ENCODE measurements around the gene INPP4B. TPM values are rescaled to one million over a fixed set of nuclear protein-coding genes. Genes with fewer than 3 reads are reported as not detected.

INPP4B gene
- total RNA-seq, 2 experiments from 2014 or later = 55.7 to 60.5 TPM

GRCh38 chr4:142287371-142287770 is 558.7 kb downstream of the INPP4B start:
- no peak for DNase-seq
- CTCF ChIA-PET = no interaction called here
- Mint-ChIP-seq H3K9me3 (peaks cover 12% of the 10 kb centered on the region), H3K4me1 (ENCODE audit: low read depth) (peaks cover 37% of the 10 kb centered on the region), H3K36me3 (ENCODE audit: low read depth) (peaks cover 22% of the 10 kb centered on the region), H3K27me3 (ENCODE audit: low read depth) (no peaks in the 10 kb centered on the region), H3K4me3 (no peak overlapping the region), H3K27ac (no peak overlapping the region)
- intact Hi-C loops (cut with micrococcal nuclease) = loop anchor here (10.0 kb wide), 1 partner anchor 897 kb away; the partner anchor contains the start of gene USP38

- Mint-ChIP-seq H3K27me3 (ENCODE audit: low read depth) (no peaks in the 10 kb centered on the region), H3K4me3 (no peak overlapping the region), H3K27ac (no peak overlapping the region), H3K4me1 (ENCODE audit: low read depth) (peaks cover 34% of the 10 kb centered on the region), H3K9me3 (peaks cover 8% of the 10 kb centered on the region), H3K36me3 (ENCODE audit: low read depth) (peaks cover 10% of the 10 kb centered on the region)
- no peak for DNase-seq
- intact Hi-C loops (cut with micrococcal nuclease) = loop anchor here (10.0 kb wide), 1 partner anchor 900 kb away; the partner anchor contains the start of gene USP38
- CTCF ChIA-PET = interaction anchor here (0.8 to 3.6 kb wide), 4 partner anchors 9 to 120 kb away, joined by 3 to 14 read pairs (median 6); no protein-coding TSS in a partner anchor
Measured at GRCh38 chr4:142285222-142285583, 560.9 kb downstream of the INPP4B start.

GRCh38 chr4:142284402-142285221 is 561.5 kb downstream of the INPP4B start:
- CTCF ChIA-PET = interaction anchor here (0.8 to 3.6 kb wide), 7 partner anchors 9 to 435 kb away, joined by 3 to 16 read pairs (median 6); no protein-coding TSS in a partner anchor
- no peak for DNase-seq

GRCh38 chr4:142282870-142283431 is 563.1 kb downstream of the INPP4B start:
- intact Hi-C loops (cut with micrococcal nuclease) = loop anchor here (1.0 to 10.0 kb wide), 9 partner anchors 72 to 902 kb away; partner anchors contain the start of gene USP38
- Mint-ChIP-seq H3K27ac (no peak overlapping the region), H3K36me3 (ENCODE audit: low read depth) (peaks cover 4% of the 10 kb centered on the region), H3K9me3 (no peaks in the 10 kb centered on the region), H3K27me3 (ENCODE audit: low read depth) (no peaks in the 10 kb centered on the region), H3K4me1 (ENCODE audit: low read depth) (peaks cover 29% of the 10 kb centered on the region), H3K4me3 (no peak overlapping the region)
- CTCF ChIA-PET = interaction anchor here (0.5 to 3.6 kb wide), 20 partner anchors 8 to 511 kb away, joined by 3 to 16 read pairs (median 4); no protein-coding TSS in a partner anchor
- peak; percentile 60 for DNase-seq

More at GRCh38 chr4:142284402-142285221, 561.5 kb downstream of the INPP4B start:
- H3K36me3 Mint-ChIP-seq (ENCODE audit: low read depth) = peaks cover 7% of the 10 kb centered on the region
- no peak overlapping the region for H3K4me3 Mint-ChIP-seq
- intact Hi-C loops (cut with micrococcal nuclease) = loop anchor here (1.0 to 10.0 kb wide), 4 partner anchors 157 to 900 kb away; partner anchors contain the start of gene USP38
- peaks cover 31% of the 10 kb centered on the region for H3K4me1 Mint-ChIP-seq (ENCODE audit: low read depth)
- H3K27ac Mint-ChIP-seq = no peak overlapping the region
- H3K27me3 Mint-ChIP-seq (ENCODE audit: low read depth) = no peaks in the 10 kb centered on the region
- H3K9me3 Mint-ChIP-seq = peaks cover 4% of the 10 kb centered on the region

DNA sequence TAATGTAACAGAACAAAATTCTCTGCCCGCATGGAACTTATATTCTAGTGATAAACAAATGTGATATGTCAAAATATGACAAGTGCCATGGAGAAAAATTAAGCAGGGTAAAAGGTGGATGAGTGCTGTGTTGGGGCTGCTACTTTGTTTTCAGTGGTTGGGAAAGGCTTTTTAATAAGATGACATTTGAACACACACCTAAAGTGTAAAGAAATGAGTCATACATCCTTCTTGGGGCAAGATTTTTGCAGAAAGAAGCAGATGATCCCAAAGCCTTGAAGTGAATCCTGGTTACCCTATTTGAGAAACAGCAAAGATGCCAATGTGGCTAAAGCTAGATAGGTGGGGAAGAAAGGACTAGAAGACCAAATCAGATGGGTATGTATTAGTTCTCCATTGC is 564.1 kb downstream of the INPP4B start:
- no peak for DNase-seq
- intact Hi-C loops (cut with micrococcal nuclease) = loop anchor here (2.0 to 10.0 kb wide), 4 partner anchors 125 to 903 kb away; partner anchors contain the start of gene USP38
- H3K36me3 Mint-ChIP-seq (ENCODE audit: low read depth) = peaks cover 8% of the 10 kb centered on the region
- H3K4me1 Mint-ChIP-seq (ENCODE audit: low read depth) = peaks cover 33% of the 10 kb centered on the region
- CTCF ChIA-PET = interaction anchor here (0.9 to 3.6 kb wide), 10 partner anchors 9 to 437 kb away, joined by 3 to 16 read pairs (median 6); no protein-coding TSS in a partner anchor
- no peaks in the 10 kb centered on the region for H3K27me3 Mint-ChIP-seq (ENCODE audit: low read depth)
- H3K4me3 Mint-ChIP-seq = no peak overlapping the region
- H3K27ac Mint-ChIP-seq = peak overlapping the region; percentile 10
- H3K9me3 Mint-ChIP-seq = no peaks in the 10 kb centered on the region

GRCh38 chr4:142278663-142279062 is 567.4 kb downstream of the INPP4B start:
- no peak overlapping the region for H3K27ac Mint-ChIP-seq
- peaks cover 12% of the 10 kb centered on the region for H3K36me3 Mint-ChIP-seq (ENCODE audit: low read depth)
- intact Hi-C loops (cut with micrococcal nuclease) = no loop called here
- CTCF ChIA-PET = no interaction called here
- no peak overlapping the region for H3K4me3 Mint-ChIP-seq
- no peaks in the 10 kb centered on the region for H3K9me3 Mint-ChIP-seq
- DNase-seq = no peak
- peaks cover 58% of the 10 kb centered on the region for H3K4me1 Mint-ChIP-seq (ENCODE audit: low read depth)
- no peaks in the 10 kb centered on the region for H3K27me3 Mint-ChIP-seq (ENCODE audit: low read depth)

- CTCF ChIA-PET = interaction anchor here (0.6 to 0.7 kb wide), 2 partner anchors 15 to 37 kb away, joined by 3 read pairs; no protein-coding TSS in a partner anchor
- peaks cover 12% of the 10 kb centered on the region for H3K36me3 Mint-ChIP-seq (ENCODE audit: low read depth)
- intact Hi-C loops (cut with micrococcal nuclease) = no loop called here
- H3K27ac Mint-ChIP-seq = no peak overlapping the region
- H3K4me1 Mint-ChIP-seq (ENCODE audit: low read depth) = peaks cover 62% of the 10 kb centered on the region
- no peak overlapping the region for H3K4me3 Mint-ChIP-seq
- no peaks in the 10 kb centered on the region for H3K9me3 Mint-ChIP-seq
- DNase-seq = no peak
- H3K27me3 Mint-ChIP-seq (ENCODE audit: low read depth) = no peaks in the 10 kb centered on the region
Measured at GRCh38 chr4:142278171-142278570, 567.9 kb downstream of the INPP4B start.

GRCh38 chr4:142274137-142274536 is 572.0 kb downstream of the INPP4B start:
- CTCF ChIA-PET = interaction anchor here (1.1 to 3.2 kb wide), 3 partner anchors 9 to 132 kb away, joined by 3 to 14 read pairs (median 7); no protein-coding TSS in a partner anchor
- intact Hi-C loops (cut with micrococcal nuclease) = loop anchor here (2.0 kb wide), 2 partner anchors 133 to 293 kb away; no protein-coding TSS in a partner anchor
- Mint-ChIP-seq H3K27ac (peak overlapping the region; percentile 79), H3K9me3 (no peaks in the 10 kb centered on the region), H3K27me3 (ENCODE audit: low read depth) (no peaks in the 10 kb centered on the region), H3K4me3 (no peak overlapping the region), H3K4me1 (ENCODE audit: low read depth) (peaks cover 85% of the 10 kb centered on the region), H3K36me3 (ENCODE audit: low read depth) (peaks cover 26% of the 10 kb centered on the region)
- no peak for DNase-seq

- Mint-ChIP-seq H3K4me3 (no peak overlapping the region), H3K27ac (peak overlapping the region; percentile 63), H3K36me3 (ENCODE audit: low read depth) (peaks cover 32% of the 10 kb centered on the region), H3K9me3 (no peaks in the 10 kb centered on the region), H3K27me3 (ENCODE audit: low read depth) (no peaks in the 10 kb centered on the region), H3K4me1 (ENCODE audit: low read depth) (peaks cover 88% of the 10 kb centered on the region)
- CTCF ChIA-PET = interaction anchor here (1.7 to 3.2 kb wide), 3 partner anchors 7 to 82 kb away, joined by 3 to 14 read pairs (median 7); no protein-coding TSS in a partner anchor
- no peak for DNase-seq
- intact Hi-C loops (cut with micrococcal nuclease) = no loop called here
Measured at GRCh38 chr4:142272452-142272851, 573.6 kb downstream of the INPP4B start.

GRCh38 chr4:142271832-142272231 is 574.3 kb downstream of the INPP4B start:
- Mint-ChIP-seq H3K9me3 (no peaks in the 10 kb centered on the region), H3K36me3 (ENCODE audit: low read depth) (peaks cover 35% of the 10 kb centered on the region), H3K27me3 (ENCODE audit: low read depth) (no peaks in the 10 kb centered on the region), H3K27ac (peak overlapping the region; percentile 70), H3K4me1 (ENCODE audit: low read depth) (peaks cover 88% of the 10 kb centered on the region), H3K4me3 (no peak overlapping the region)
- DNase-seq = no peak
- CTCF ChIA-PET = interaction anchor here (1.7 to 3.2 kb wide), 2 partner anchors 8 to 12 kb away, joined by 3 to 14 read pairs; no protein-coding TSS in a partner anchor
- intact Hi-C loops (cut with micrococcal nuclease) = no loop called here

DNA sequence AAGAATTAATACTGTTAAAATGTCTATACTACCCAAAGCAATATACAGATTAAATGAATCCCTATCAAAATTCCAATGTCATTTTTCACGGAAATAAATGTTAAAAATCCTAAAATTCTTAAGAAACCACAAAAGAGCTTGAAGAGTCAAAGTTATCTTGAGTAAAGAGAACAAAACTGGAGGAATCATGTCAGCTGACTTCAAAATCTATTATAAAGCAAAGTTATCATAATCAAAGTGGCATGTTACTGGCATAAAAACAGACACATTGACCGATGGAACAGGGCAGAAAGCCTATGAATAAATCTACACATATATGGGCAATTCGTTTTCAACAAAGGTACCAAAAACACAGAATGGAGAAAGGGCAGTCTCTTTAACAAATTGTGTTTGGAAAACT is 579.0 kb downstream of the INPP4B start:
- peaks cover 88% of the 10 kb centered on the region for H3K4me1 Mint-ChIP-seq (ENCODE audit: low read depth)

DNA sequence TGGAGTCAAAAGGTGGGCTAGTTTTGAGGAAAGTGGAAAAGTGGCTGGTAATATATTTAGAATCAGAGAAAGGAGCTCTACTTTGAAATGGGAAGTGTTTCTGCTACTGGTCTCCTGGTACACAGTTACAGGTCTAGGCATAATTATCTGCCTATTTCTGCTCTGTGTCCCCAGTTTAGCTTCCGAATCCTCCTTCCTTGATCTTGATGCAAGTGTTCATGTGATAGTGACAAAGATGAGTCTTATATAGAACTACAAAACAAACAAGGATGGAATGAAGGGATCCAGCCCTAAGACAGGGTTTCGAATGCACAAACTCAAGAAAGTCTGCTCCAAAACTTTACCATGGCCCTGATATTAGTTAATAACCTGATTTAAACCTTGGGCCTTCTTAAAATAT is 580.2 kb downstream of the INPP4B start:
- DNase-seq = no peak
- H3K9me3 Mint-ChIP-seq = no peaks in the 10 kb centered on the region
- intact Hi-C loops (cut with micrococcal nuclease) = loop anchor here (5.0 kb wide), 1 partner anchor 446 kb away; no protein-coding TSS in a partner anchor
- peaks cover 57% of the 10 kb centered on the region for H3K36me3 Mint-ChIP-seq (ENCODE audit: low read depth)
- H3K4me3 Mint-ChIP-seq = peak overlapping the region; percentile 26
- H3K27me3 Mint-ChIP-seq (ENCODE audit: low read depth) = no peaks in the 10 kb centered on the region
- CTCF ChIA-PET = interaction anchor here (2.0 kb wide), 1 partner anchor 17 kb away, joined by 7 read pairs; no protein-coding TSS in a partner anchor
- H3K27ac Mint-ChIP-seq = peak overlapping the region; percentile 88
- H3K4me1 Mint-ChIP-seq (ENCODE audit: low read depth) = peaks cover 87% of the 10 kb centered on the region

More for the DNA sequence above, 579.0 kb downstream of the INPP4B start:
- no peaks in the 10 kb centered on the region for H3K27me3 Mint-ChIP-seq (ENCODE audit: low read depth)
- intact Hi-C loops (cut with micrococcal nuclease) = loop anchor here (5.0 kb wide), 1 partner anchor 445 kb away; no protein-coding TSS in a partner anchor
- no peaks in the 10 kb centered on the region for H3K9me3 Mint-ChIP-seq
- H3K4me3 Mint-ChIP-seq = no peak overlapping the region
- CTCF ChIA-PET = no interaction called here
- DNase-seq = no peak
- peaks cover 49% of the 10 kb centered on the region for H3K36me3 Mint-ChIP-seq (ENCODE audit: low read depth)
- H3K27ac Mint-ChIP-seq = no peak overlapping the region

All from activated naive CD4-positive, alpha-beta T cell treated with anti-CD3 and anti-CD28 coated beads for 36 hours (primary cell).